HEK293 (cell line): Measurements from ENCODE around the gene UTP14A.

ENCODE experiments used
- BCL11B ChIP-seq: fragments of 450-650 bp; formaldehyde crosslinking; IDR thresholded peaks from 2 replicates; pipeline ENCODE4 v1.5.1; 2016; ENCODE audit warnings: low read depth, missing biosample characterization, missing genetic modification characterization
- GLI2 ChIP-seq: fragments of 450-650 bp; formaldehyde crosslinking; IDR thresholded peaks from 2 replicates; pipeline ENCODE4; 2017; ENCODE audit warnings: missing biosample characterization, missing genetic modification characterization, low read depth, borderline replicate concordance
- HOXC10 ChIP-seq: sonication (generic); formaldehyde crosslinking; IDR thresholded peaks from 2 replicates; pipeline ENCODE4 v1.8.1; 2023; ENCODE audit warnings: mild to moderate bottlenecking, missing genetic modification reagents
- HOXD13 ChIP-seq: sonication (generic); formaldehyde crosslinking; IDR thresholded peaks from 2 replicates; pipeline ENCODE4 v1.8.0; 2022; ENCODE audit warnings: missing genetic modification reagents, borderline replicate concordance
- KLF9 ChIP-seq: fragments of 450-650 bp; formaldehyde crosslinking; IDR thresholded peaks from 2 replicates; pipeline ENCODE4 v1.5.1; 2016; ENCODE audit warnings: missing biosample characterization, missing genetic modification characterization, low read depth
- SETDB1 ChIP-seq: IDR thresholded peaks from one replicate; pipeline ENCODE4 v1.6.1; 2017; ENCODE audit warnings: mild to moderate bottlenecking, low read length, moderate library complexity, mixed read lengths; ENCODE audit not compliant: insufficient read length
- SP2 ChIP-seq: fragments of 450-650 bp; formaldehyde crosslinking; IDR thresholded peaks from 2 replicates; pipeline ENCODE4 v1.5.1; 2016; ENCODE audit warnings: missing biosample characterization, missing genetic modification characterization
- ZBTB17 ChIP-seq: fragments of 450-650 bp; formaldehyde crosslinking; IDR thresholded peaks from 2 replicates; pipeline ENCODE4 v1.5.1; 2016; ENCODE audit warnings: missing biosample characterization, missing genetic modification characterization
- ZNF112 ChIP-seq: fragments of 450-650 bp; formaldehyde crosslinking; IDR thresholded peaks from 2 replicates; pipeline ENCODE4 v1.5.0; 2017; ENCODE audit warnings: missing biosample characterization, missing genetic modification characterization
- ZNF121 ChIP-seq: fragments of 450-650 bp; formaldehyde crosslinking; IDR thresholded peaks from 2 replicates; pipeline ENCODE4 v1.5.1; 2016; ENCODE audit warnings: missing biosample characterization, missing genetic modification characterization
- ZNF133 ChIP-seq: fragments of 450-650 bp; formaldehyde crosslinking; IDR thresholded peaks from 2 replicates; pipeline ENCODE4 v1.5.1; 2016; ENCODE audit warnings: missing biosample characterization, missing genetic modification characterization
- ZNF184 ChIP-seq: fragments of 450-650 bp; IDR thresholded peaks from 2 replicates; pipeline ENCODE4 v1.5.1; 2018; ENCODE audit warnings: missing biosample characterization, mild to moderate bottlenecking, missing genetic modification characterization
- ZNF211 ChIP-seq: fragments of 450-650 bp; formaldehyde crosslinking; IDR thresholded peaks from 2 replicates; pipeline ENCODE4 v1.5.1; 2016; ENCODE audit warnings: low read depth, missing biosample characterization, missing genetic modification characterization
- ZNF214 ChIP-seq: fragments of 450-650 bp; formaldehyde crosslinking; IDR thresholded peaks from 2 replicates; pipeline ENCODE4 v1.5.1; 2017; ENCODE audit warnings: missing biosample characterization, mild to moderate bottlenecking, missing genetic modification characterization, borderline replicate concordance
- ZNF239 ChIP-seq: fragments of 450-650 bp; formaldehyde crosslinking; IDR thresholded peaks from 2 replicates; pipeline ENCODE4 v1.5.1; 2016; ENCODE audit warnings: missing biosample characterization, missing genetic modification characterization
- ZNF274 ChIP-seq, 2 experiments: fragments of 200-500 bp in 1 of 2; fragments of 450-650 bp in 1 of 2; sonication (Bioruptor generic) in 1 of 2; formaldehyde crosslinking in 1 of 2; IDR thresholded peaks; 2 replicates each; pipeline versions ENCODE4 v1.5.1 to v1.6.1; 2014 to 2016; ENCODE audit warnings: borderline replicate concordance in 1 of 2, inconsistent platforms in 1 of 2, low read length in 1 of 2, missing biosample characterization in 1 of 2, missing genetic modification characterization in 1 of 2
- ZNF302 ChIP-seq: fragments of 450-650 bp; formaldehyde crosslinking; IDR thresholded peaks from 2 replicates; pipeline ENCODE4 v1.5.1; 2016; ENCODE audit warnings: missing biosample characterization, missing genetic modification characterization, low read depth
- ZNF335 ChIP-seq: fragments of 450-650 bp; formaldehyde crosslinking; conservative IDR thresholded peaks from 2 replicates; pipeline ENCODE4 v1.5.1; 2016; ENCODE audit warnings: missing biosample characterization, missing genetic modification characterization
- ZNF341 ChIP-seq: fragments of 450-650 bp; formaldehyde crosslinking; IDR thresholded peaks from 2 replicates; pipeline ENCODE4; 2016; ENCODE audit warnings: low read depth, missing biosample characterization, missing genetic modification characterization
- ZNF37A ChIP-seq: fragments of 450-650 bp; IDR thresholded peaks from 2 replicates; pipeline ENCODE4 v1.5.1; 2018; ENCODE audit warnings: missing biosample characterization, missing genetic modification characterization
- ZNF404 ChIP-seq: fragments of 450-650 bp; formaldehyde crosslinking; IDR thresholded peaks from 2 replicates; pipeline ENCODE4 v1.5.1; 2017; ENCODE audit warnings: missing biosample characterization, missing genetic modification characterization
- ZNF449 ChIP-seq: fragments of 450-650 bp; formaldehyde crosslinking; IDR thresholded peaks from 2 replicates; pipeline ENCODE4 v1.5.1; 2017; ENCODE audit warnings: missing biosample characterization, mild to moderate bottlenecking, missing genetic modification characterization, moderate library complexity
- ZNF501 ChIP-seq: fragments of 450-650 bp; formaldehyde crosslinking; IDR thresholded peaks from 2 replicates; pipeline ENCODE4 v1.5.1; 2016; ENCODE audit warnings: missing biosample characterization, missing genetic modification characterization
- ZNF514 ChIP-seq: fragments of 450-650 bp; formaldehyde crosslinking; IDR thresholded peaks from 2 replicates; pipeline ENCODE4 v1.5.1; 2016; ENCODE audit warnings: missing biosample characterization, missing genetic modification characterization
- ZNF561 ChIP-seq: fragments of 450-650 bp; IDR thresholded peaks from 2 replicates; pipeline ENCODE4 v1.5.1; 2018; ENCODE audit warnings: missing biosample characterization, missing genetic modification characterization, borderline replicate concordance
- ZNF621 ChIP-seq: fragments of 450-650 bp; formaldehyde crosslinking; IDR thresholded peaks from 2 replicates; pipeline ENCODE4 v1.5.1; 2017; ENCODE audit warnings: missing biosample characterization, missing genetic modification characterization
- ZNF624 ChIP-seq: fragments of 450-650 bp; formaldehyde crosslinking; IDR thresholded peaks from 2 replicates; pipeline ENCODE4 v1.5.1; 2017; ENCODE audit warnings: missing biosample characterization, missing genetic modification characterization
- ZNF658 ChIP-seq: fragments of 450-650 bp; formaldehyde crosslinking; IDR thresholded peaks from 2 replicates; pipeline ENCODE4; 2016; ENCODE audit warnings: missing biosample characterization, missing genetic modification characterization
- ZNF660 ChIP-seq: fragments of 450-650 bp; IDR thresholded peaks from 2 replicates; pipeline ENCODE4 v1.5.1; 2018; ENCODE audit warnings: missing biosample characterization, mild to moderate bottlenecking, missing genetic modification characterization
- ZNF692 ChIP-seq: fragments of 450-650 bp; formaldehyde crosslinking; IDR thresholded peaks from 2 replicates; pipeline ENCODE4 v1.5.1; 2016; ENCODE audit warnings: missing biosample characterization, missing genetic modification characterization
- ZSCAN23 ChIP-seq: fragments of 450-650 bp; formaldehyde crosslinking; IDR thresholded peaks from 2 replicates; pipeline ENCODE4 v1.5.1; 2016; ENCODE audit warnings: missing biosample characterization, missing genetic modification characterization
- ZXDB ChIP-seq: fragments of 450-650 bp; formaldehyde crosslinking; IDR thresholded peaks from 2 replicates; pipeline ENCODE4 v1.5.1; 2016; ENCODE audit warnings: missing biosample characterization, missing genetic modification characterization
- TF ChIP-seq, protein P1 (sequence below): fragments of 450-650 bp; formaldehyde crosslinking; IDR thresholded peaks from 2 replicates; pipeline ENCODE4 v1.5.1; 2017; ENCODE audit warnings: missing biosample characterization, missing genetic modification characterization
- TF ChIP-seq, protein P2 (sequence below): fragments of 450-650 bp; formaldehyde crosslinking; IDR thresholded peaks from 2 replicates; pipeline ENCODE4 v1.5.1; 2016; ENCODE audit warnings: missing biosample characterization, missing genetic modification characterization
- TF ChIP-seq, protein P3 (sequence below): fragments of 450-650 bp; formaldehyde crosslinking; IDR thresholded peaks from 2 replicates; pipeline ENCODE4 v1.5.1; 2016; ENCODE audit warnings: missing biosample characterization, missing genetic modification characterization

The UTP14A gene

GRCh38 chrX:129957241-129958082 is 51.5 kb downstream of the UTP14A start (continued):
- TF ChIP-seq ZNF449 (tag by site-specific recombination) (peak; percentile 32), ZNF302 (tag by site-specific recombination) (no peak), ZNF561 (tag by site-specific recombination) (0 out of 2 replicates have a peak, but pooled peaks have one; percentile 24), KLF9 (tag by site-specific recombination) (no peak; the same call in 1 of the 2 replicates), ZBTB17 (tag by site-specific recombination) (peak; percentile 79), ZSCAN23 (no peak), SETDB1 (no peak), ZNF239 (tag by site-specific recombination) (no peak), ZNF37A (tag by site-specific recombination) (no peak), ZNF692 (no peak), ZNF121 (peak; percentile 44; the same call in 1 of the 2 replicates), HOXD13 (CRISPR knock-in tag) (no peak), SP2 (peak; percentile 73), ZNF624 (tag by site-specific recombination) (no peak), ZNF184 (no peak), GLI2 (tag by site-specific recombination) (no peak), ZNF658 (no peak), ZNF211 (tag by site-specific recombination) (no peak), ZXDB (tag by site-specific recombination) (peak; percentile 77; the same call in 1 of the 2 replicates), BCL11B (tag by site-specific recombination) (no peak), ZNF214 (tag by site-specific recombination) (no peak), ZNF660 (tag by site-specific recombination) (no peak; the same call in 1 of the 2 replicates), ZNF335 (peak; percentile 94), ZNF621 (no peak), ZNF514 (tag by site-specific recombination) (no peak), ZNF112 (no peak), ZNF133 (tag by site-specific recombination) (no peak), HOXC10 (CRISPR knock-in tag) (no peak), ZNF341 (tag by site-specific recombination) (no peak), ZNF404 (tag by site-specific recombination) (no peak), ZNF274 (IDR thresholded peaks at IDR 0.05; ENCODE audit: low read length) (no peak), ZNF274 (tag by site-specific recombination; IDR thresholded peaks at IDR 0.05; ENCODE audit: borderline replicate concordance) (no peak), ZNF501 (tag by site-specific recombination) (no peak; the same call in 1 of the 2 replicates)
- TF ChIP-seq, protein P1, sequence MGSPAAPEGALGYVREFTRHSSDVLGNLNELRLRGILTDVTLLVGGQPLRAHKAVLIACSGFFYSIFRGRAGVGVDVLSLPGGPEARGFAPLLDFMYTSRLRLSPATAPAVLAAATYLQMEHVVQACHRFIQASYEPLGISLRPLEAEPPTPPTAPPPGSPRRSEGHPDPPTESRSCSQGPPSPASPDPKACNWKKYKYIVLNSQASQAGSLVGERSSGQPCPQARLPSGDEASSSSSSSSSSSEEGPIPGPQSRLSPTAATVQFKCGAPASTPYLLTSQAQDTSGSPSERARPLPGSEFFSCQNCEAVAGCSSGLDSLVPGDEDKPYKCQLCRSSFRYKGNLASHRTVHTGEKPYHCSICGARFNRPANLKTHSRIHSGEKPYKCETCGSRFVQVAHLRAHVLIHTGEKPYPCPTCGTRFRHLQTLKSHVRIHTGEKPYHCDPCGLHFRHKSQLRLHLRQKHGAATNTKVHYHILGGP (tag by site-specific recombination) = no peak
- TF ChIP-seq, protein P2, sequence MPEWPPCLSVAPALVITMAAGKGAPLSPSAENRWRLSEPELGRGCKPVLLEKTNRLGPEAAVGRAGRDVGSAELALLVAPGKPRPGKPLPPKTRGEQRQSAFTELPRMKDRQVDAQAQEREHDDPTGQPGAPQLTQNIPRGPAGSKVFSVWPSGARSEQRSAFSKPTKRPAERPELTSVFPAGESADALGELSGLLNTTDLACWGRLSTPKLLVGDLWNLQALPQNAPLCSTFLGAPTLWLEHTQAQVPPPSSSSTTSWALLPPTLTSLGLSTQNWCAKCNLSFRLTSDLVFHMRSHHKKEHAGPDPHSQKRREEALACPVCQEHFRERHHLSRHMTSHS (tag by site-specific recombination) = no peak
- TF ChIP-seq, protein P3, sequence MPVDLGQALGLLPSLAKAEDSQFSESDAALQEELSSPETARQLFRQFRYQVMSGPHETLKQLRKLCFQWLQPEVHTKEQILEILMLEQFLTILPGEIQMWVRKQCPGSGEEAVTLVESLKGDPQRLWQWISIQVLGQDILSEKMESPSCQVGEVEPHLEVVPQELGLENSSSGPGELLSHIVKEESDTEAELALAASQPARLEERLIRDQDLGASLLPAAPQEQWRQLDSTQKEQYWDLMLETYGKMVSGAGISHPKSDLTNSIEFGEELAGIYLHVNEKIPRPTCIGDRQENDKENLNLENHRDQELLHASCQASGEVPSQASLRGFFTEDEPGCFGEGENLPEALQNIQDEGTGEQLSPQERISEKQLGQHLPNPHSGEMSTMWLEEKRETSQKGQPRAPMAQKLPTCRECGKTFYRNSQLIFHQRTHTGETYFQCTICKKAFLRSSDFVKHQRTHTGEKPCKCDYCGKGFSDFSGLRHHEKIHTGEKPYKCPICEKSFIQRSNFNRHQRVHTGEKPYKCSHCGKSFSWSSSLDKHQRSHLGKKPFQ = no peak
